GM18517 (cell line): ENCODE data around the gene SPIRE2.
"Not testable (repeated sequence)": the region's sequence is repeated elsewhere in the genome, so short reads cannot be mapped to it uniquely, and the experiment has no call there.

Source experiments
- ATAC-seq: cut with Tn5 transposase; IDR thresholded peaks from one replicate; pipeline ENCODE4 v1.9.1; 2021; ENCODE audit warnings: mild to moderate bottlenecking, moderate library complexity; ENCODE audit not compliant: unreplicated experiment

Gene SPIRE2, protein sequence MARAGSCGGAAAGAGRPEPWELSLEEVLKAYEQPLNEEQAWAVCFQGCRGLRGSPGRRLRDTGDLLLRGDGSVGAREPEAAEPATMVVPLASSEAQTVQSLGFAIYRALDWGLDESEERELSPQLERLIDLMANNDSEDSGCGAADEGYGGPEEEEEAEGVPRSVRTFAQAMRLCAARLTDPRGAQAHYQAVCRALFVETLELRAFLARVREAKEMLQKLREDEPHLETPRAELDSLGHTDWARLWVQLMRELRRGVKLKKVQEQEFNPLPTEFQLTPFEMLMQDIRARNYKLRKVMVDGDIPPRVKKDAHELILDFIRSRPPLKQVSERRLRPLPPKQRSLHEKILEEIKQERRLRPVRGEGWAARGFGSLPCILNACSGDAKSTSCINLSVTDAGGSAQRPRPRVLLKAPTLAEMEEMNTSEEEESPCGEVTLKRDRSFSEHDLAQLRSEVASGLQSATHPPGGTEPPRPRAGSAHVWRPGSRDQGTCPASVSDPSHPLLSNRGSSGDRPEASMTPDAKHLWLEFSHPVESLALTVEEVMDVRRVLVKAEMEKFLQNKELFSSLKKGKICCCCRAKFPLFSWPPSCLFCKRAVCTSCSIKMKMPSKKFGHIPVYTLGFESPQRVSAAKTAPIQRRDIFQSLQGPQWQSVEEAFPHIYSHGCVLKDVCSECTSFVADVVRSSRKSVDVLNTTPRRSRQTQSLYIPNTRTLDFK

DNA sequence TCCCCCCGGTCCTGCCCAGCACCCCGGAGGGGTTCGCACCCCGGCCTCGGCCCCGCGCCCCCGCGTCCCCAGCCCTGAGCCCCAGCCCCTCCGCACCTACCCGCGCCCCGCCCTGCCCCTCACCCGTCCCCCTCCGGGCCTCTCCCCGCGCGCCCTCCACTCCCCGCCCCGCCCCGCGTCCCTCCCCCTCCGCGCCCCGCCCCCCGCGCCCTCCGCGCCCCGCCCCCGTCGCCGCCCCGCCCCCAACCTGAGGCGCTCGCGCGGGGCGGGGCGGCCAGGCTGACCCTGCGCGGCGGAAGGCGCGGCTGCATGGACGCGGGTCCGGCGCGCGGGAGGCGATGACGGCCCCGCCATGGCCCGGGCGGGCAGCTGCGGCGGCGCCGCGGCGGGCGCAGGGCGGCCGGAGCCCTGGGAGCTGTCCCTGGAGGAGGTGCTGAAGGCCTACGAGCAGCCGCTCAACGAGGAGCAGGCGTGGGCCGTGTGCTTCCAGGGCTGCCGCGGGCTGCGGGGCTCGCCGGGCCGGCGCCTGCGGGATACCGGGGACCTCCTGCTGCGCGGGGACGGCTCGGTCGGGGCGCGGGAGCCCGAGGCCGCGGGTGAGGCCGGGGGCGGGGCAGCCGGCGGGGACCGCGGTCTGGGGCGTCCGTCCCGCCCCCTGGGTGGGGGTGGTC is at the start of gene SPIRE2:
Gene SPIRE2 (plus strand): TSS at position 277 of the 671 bp plus-strand sequence. CDS start 76 bp downstream, at position 353.
- no peak for ATAC-seq

DNA sequence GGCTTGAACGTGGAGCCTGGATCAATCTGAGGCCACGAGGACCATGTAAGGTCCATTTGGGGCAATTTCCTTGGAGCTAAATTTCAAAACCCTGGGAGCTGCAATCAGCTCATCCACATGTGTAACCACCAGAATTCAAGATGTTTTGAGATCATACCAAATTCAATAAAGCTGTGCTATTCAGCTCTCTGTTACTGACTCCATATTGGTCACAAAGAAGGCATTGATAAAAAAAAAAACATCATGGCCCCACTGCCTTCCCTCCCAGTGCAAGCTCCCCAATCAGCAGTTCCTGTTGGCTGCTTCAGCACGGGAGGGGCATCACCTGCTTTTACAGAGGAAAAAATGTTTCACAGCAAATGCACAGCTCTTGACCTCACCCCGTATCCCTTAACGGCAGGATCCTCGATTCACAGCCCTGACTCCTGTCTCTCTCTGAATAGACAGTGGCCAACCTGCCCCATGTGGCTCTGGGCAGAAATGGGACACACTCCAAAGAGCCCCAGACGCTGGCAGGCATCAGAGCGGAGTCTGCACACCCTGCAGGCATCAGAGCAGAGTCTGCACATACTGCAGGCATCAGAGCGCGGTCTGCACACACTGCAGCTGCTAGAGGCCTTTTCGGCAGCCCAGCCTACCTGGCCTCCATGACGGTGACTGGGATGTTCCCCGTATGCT is 48.9 kb upstream of the SPIRE2 start:
- ATAC-seq = no peak

DNA sequence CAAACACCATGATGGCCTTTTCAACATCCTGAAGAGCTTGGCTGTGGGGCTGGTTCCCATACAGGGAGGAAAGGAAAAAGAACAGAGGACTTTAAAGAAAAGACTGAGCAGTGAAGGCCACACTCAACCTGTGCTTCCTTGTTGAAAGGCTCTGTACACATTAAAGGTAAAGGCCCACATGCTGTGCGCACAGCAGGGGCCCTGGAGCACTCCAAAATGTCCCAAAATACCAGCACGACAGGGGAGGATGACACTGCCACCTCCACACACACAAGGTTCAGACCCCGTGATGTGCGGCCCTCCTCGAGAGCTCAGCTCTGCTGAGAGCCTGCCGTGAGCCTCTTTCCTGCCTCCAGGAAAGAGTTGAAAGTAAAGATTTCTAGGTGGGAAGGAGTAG is 48.4 kb upstream of the SPIRE2 start:
- no peak for ATAC-seq

DNA sequence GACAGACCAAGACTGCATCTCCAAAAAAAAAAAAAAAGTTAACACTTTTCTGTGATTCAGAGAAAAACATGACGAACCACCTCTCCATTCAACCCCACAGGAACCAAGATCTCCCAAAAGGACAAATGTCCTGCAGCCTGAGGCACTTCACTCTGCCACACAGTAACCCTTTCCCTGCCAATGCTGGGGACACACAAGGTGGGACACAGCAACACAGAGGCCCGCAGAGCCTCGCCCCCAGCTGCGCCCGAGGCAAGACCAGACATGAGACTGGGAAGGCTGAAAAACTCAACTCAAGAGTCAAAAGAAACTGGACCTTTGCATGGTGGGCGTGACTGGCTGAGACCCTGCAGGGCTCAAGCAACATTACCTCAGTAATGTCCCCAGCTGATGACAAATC is 45.8 kb upstream of the SPIRE2 start:
- ATAC-seq = no peak

DNA sequence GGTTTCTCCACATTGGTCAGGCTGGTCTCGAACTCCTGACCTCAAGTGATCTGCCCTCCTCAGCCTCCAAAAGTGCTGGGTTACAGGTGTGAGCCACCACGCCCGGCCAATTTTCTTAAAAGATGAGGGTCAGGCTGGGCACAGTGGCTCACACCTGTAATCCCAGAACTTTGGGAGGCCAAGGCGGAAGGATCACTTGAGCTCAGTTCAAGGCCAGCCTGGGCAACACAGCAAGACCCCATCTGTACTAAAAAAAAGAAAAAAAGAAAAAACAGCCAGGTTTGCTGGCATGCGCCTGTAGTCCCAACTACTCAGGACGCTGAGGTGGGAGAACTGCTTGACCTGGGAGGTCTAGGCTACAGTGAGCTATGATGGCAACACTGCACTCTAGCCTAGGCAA is 44.3 kb upstream of the SPIRE2 start:
- not testable (repeated sequence) for ATAC-seq

DNA sequence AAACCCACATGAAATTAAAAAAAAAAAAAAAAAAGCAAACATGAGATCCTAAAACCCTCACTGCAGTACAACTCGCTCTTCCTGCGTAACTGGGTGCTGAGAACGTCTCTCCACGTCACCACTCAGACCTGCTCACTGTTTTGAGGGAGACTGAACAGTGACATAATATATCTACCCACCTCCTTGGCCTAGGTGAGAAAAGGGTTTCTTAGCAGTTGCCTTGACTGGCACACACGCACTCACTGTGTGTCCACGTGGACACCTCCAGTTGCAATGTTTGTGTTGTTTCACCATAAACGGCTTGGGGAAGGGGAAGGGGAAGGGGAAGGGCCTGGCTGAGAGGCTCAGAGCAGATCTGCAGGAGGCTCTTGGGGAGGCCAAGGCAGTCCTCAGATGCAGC is 43.9 kb upstream of the SPIRE2 start:
- ATAC-seq = no peak

DNA sequence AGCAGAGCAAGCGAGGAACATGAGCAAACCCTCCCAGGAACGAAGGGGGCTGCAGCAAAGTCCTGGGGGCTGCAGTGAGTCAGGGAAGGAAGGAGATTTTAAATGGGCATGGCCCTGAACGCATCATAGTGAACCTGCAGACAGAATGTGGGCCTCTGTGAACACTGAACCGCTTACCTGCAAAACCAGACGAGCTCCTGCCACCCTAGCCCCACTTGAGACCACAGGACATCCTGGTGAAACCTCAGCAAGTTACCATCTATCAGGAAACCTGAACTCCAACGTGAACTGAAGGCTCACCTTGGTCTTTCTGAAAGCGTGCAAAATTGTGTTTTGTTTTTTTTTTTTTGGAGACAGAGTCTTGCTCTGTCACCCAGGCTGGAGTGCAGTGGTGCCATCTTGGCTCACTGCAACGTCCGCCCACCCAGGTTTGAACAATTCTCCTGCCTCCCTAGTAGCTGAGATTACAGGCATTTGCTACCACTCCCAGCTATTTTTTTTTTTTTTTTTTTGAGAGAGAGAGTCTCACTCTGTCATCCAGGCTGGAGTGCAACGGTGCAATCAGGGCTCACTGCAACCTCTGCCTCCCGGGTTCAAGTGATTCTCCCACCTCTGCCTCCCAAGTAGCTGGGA is 42.6 kb upstream of the SPIRE2 start:
- no peak for ATAC-seq

DNA sequence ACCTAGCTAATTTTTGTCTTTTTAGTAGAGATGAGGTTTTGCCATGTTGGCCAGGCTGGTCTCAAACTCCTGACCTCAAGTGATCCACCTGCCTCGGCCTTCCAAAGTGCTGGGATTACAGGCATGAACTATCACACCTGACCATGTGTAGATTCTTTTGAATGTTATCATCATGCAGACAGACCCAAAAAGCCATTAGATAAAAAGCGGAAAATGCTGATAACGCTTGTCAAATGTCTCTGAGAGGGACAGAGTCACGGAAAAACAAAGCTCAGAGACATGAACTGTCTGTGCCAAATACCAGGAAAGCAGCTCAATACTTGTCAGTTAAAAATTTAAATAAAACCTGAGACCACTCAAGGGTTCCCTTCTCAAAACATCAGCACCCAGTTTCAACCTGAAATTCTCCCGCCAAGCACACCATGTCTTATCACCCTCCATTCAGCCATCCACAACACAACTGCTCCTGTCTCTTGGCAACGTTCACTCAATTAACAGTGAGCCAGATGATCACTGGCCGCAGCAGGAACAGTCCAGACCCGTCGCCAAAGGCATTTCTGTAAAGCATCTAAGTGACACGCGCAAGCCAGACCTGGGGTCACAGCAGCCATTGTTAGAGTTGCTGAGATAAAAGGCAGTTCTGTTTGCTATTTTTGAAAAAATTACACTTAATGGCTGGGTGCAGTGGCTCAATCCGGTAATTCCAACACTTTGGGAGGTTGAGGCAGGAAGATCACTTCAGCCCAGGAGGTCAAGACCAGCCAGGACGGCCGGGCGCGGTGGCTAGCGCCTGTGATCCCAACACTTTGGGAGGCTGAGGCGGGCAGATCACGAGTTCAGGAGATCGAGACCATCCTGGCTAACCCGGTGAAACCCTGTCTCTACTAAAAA is 41.6 kb upstream of the SPIRE2 start:
- ATAC-seq = no peak

DNA sequence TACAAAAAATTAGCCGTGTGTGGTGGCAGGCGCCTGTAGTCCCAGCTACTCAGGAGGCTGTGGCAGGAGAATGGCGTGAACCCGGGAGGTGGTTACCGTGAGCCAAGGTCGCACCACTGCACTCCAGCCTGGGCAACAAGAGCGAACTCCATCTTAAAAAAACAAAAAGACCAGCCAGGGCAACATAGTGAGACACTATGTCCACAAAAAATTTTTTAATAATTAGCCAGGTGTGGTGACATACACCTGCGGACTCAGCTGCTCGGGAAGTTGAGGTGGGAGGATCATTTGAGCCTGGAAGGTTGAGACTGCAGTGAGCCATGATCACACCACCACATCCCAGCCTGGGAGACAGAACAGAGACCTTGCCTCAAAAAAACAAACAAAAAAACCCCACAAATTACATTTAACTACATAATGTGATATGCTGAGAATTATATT is 40.9 kb upstream of the SPIRE2 start:
- ATAC-seq = no peak

DNA sequence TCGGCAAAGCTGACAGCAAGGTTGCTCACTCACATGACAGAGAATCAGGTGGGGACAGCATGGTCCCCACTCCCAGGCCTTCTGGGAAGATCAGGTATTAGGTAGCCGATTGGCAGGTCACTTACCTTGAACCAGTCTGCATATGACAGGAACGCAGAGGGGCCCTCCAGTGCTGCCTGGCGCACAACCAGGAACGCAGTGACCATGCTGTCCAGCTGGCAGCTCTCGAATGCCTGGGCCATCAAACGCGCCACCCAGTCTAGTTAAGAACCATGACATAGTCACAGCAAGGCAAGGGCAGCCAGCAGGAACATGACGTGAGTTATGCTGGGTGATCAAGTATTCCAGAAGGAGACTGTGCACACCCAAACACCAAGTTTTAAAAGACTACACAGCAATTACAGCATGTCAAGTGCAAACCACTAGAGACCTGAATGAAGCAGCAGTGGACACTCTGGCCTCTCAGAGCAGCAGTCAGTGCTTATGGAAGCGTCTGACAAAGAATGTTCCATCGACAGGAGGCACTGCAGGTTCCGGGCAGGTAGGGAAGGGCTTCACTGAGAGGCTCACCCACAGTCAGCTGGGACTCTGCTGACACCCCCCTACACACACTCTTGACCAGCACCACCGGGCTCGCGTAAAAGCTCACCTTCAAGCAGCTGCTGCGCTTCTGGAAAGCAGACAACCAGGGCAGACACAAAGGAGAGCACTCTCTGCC is 36.8 kb upstream of the SPIRE2 start:
- no peak for ATAC-seq

DNA sequence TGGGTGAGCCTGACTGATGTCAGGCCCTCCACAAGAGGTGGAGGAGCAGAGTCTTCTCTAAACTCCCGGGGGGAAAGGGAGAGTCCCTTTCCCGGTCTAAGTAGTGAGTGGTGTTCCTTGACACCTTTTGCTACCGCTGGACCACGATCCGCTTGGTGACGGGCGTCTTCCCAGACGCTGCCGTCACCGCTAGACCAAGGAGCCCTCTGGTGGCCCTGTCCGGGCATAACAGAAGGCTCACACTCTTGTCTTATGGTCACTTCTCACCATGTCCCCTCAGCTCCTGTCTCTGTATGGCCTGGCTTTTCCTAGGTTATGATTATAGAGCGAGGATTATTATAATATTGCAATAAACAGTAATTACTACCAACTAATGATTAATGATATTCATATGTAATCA is 35.2 kb upstream of the SPIRE2 start:
- not testable (repeated sequence) for ATAC-seq

DNA sequence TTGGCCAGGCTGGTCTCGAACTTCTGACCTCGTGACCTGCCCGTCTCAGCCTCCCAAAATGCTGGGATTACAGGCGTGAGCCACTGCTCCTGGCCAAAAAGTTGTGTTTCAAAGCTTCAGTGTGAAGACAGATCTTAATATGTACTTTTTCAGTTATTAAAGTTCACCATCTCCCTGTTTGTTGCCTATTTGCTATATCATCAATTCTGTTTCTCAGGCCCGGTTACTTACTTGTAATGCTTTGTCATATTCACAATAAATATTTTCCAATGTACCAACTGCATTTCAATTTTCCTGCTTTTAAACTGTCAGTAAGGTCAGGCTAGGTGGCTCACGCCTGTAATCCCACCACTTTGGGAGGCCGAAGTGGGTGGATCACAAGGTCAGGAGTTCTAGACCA is 34.3 kb upstream of the SPIRE2 start:
- ATAC-seq = no peak

DNA sequence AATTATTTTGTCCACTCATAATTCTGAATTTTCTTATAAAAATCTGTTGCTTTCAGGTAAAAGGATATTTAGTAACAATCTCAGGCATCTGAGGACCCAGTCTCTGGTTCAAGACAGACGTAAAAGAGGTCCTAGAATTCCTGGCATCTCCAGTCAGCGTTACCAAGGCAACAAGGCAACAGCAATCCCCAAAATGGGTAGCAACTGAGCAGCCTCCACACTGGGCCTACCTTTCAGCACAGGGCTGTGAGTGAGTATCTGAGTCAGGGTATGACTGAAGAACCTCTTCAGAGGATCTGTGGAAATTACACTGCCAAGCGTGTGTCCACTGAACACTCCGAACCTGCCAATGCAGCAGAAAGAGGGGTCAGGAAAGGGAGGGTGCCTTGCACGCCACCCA is 32.6 kb upstream of the SPIRE2 start:
- ATAC-seq = no peak

DNA sequence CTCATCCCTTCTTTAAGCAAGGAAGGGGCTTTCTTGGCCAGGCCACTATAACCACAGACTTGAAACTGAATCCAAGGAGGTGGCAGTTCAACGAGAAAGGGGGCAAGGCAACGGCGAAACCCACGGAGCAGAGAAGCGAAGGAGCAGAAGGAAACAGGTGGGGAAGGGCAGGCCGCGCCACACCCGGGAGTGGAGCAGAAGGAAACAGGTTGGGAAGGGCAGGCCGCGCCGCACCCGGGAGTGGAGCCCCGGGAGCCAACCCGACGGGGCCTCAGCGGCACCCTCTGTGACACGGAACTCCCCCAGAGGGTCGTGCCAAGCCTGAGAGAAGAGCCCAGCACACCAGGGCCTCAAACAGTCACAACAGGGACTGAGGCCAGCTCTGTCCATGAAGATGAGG is 32.2 kb upstream of the SPIRE2 start:
- no peak for ATAC-seq

DNA sequence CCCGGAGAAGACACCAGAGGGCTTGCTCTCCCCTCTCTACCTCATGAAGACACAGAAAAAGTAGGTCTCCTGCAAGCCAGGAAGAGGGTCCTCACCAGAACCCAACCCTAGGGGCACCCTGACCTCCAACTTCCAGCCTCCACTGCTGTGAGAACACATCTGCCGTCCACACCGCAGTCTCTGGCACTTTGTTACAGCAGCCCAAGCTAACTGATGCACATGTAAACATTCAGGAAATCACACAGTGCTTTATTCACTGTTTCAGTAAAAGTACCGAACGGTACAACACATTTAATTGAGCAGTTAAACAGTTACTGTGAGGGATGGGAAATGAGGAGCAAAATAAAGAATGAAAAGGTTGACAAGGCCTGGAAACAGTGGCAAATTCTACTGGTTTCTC is 30.1 kb upstream of the SPIRE2 start:
- ATAC-seq = no peak

DNA sequence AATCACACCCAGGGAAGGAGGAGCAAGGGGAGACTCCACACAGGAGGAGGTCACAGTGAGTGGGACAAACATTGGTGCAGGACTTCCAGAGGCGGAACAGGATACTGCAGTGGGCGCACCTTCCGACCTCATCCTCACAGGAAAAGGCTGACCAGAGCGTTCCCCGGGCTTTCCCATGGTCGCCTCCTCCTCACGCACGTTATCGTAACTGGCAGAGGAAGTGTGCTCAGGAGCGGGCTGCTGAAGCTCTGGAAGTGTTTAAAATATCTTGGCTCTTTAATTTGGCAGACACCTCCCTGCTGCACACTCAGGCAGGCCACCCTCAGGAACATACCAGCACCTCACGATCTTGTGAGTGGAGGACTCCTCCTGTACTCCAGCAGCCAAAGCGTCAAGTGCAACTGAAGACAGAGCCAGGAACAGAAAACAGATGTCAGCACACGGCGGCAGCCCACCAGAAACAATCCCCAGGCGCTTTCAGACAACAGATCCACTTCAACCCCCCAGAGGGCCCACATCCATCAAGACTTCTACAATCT is 29.4 kb upstream of the SPIRE2 start:
- ATAC-seq = no peak

DNA sequence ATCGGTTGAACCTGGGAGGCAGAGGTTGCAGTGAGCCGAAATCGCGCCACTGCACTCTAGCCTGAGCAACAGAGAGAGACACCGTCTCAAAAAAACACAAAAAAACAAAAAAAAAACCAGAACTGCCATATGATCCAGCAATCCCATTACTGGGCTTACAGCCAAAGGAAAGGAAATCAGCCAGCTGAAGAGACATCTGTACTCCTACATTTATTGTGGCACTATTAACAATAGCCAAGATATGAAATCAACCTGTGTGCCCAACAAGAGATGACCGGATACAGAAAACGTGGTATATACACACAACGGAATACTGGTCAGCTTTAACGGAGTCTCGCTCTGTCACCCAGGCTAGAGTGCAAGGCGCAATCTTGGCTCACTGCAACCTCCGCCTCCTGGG is 26.5 kb upstream of the SPIRE2 start:
- no peak for ATAC-seq

DNA sequence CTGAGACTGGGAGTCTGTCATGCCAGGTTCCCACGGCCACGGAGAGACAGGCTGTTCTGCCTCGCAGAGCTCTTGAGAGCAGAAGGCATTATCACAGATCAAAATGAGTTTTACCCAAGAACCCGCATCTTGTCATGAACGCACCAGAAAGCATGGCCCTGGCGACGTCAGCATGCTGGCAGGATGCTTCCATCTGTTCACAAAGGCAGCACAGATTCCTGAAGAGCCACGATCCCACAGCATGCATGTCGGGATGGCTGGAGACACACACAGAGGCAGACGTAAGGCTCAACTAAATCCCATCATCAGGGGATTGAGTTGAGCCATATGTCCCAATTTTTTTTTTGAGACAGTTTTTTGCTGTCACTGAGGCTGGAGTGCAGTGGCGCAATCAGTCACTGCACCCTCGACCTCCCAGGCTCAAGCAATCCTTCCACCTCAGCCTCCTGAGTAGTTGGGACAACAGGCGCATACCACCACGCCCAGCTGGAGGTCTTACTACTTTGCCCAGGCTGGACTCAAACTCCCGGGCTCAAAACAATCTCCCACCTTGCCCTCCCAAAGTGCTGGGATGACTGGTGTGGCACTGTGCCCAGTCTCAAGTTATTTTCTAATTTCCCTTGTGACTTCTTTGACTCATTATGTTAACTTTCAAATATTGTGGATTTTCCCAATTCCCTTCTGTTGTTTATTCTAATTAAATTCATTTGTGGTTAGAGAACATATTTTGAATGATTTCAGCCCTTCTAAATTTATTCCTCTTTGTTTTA is 23.0 kb upstream of the SPIRE2 start:
- ATAC-seq = no peak
